Dermis blood vessel endothelial cell (primary cell): Measurements from ENCODE around the gene EXOSC7. TPM values are rescaled to one million over a fixed set of nuclear protein-coding genes. Genes with fewer than 3 reads are reported as not detected.
"Not testable (repeated sequence)": the region's sequence is repeated elsewhere in the genome, so short reads cannot be mapped to it uniquely, and the experiment has no call there.

Source experiments
- DNase-seq: peaks from one replicate; pipeline ENCODE4 v3.0.0; 2010
- total RNA-seq: library from RNA; depleted of rRNA; stranded (reverse); fragments of >200 nt; gene quantifications from 2 replicates; pipeline ENCODE4 v1.2.3, GENCODE V29; 2014

The EXOSC7 gene
- total RNA-seq, 1 donor from 2014 or later, result 50.4 TPM

GRCh38 chr3:45026038-45026437 is 50.0 kb downstream of the EXOSC7 start, which contains the start of gene CLEC3B:
Gene CLEC3B, plus strand, starts transcription at chr3:45026303. Its CDS starts 60 bp downstream, at chr3:45026363.
- DNase-seq, result peak; percentile 78

- peak; percentile 33 for DNase-seq
Measured at GRCh38 chr3:45026957-45027356, 50.9 kb downstream of the EXOSC7 start.

- DNase-seq, result no peak
Measured at GRCh38 chr3:45027441-45027840, 51.4 kb downstream of the EXOSC7 start.

- DNase-seq, result no peak
Measured at GRCh38 chr3:45029216-45029615, 53.2 kb downstream of the EXOSC7 start.

- no peak for DNase-seq
Measured at GRCh38 chr3:45029661-45030060, 53.6 kb downstream of the EXOSC7 start.

GRCh38 chr3:45031531-45031930 is 55.5 kb downstream of the EXOSC7 start:
- no peak for DNase-seq

GRCh38 chr3:45032113-45032512 is 56.1 kb downstream of the EXOSC7 start:
- DNase-seq, result no peak

- DNase-seq, result no peak
Measured at GRCh38 chr3:45033791-45034190, 57.7 kb downstream of the EXOSC7 start.

GRCh38 chr3:45034612-45035252 is 58.7 kb downstream of the EXOSC7 start:
- DNase-seq, result no peak

- no peak for DNase-seq
Measured at GRCh38 chr3:45035441-45036301, 59.6 kb downstream of the EXOSC7 start.

- peak; percentile 97 for DNase-seq
Measured at GRCh38 chr3:45037720-45038455, 61.8 kb downstream of the EXOSC7 start.

GRCh38 chr3:45041666-45042065 is 65.6 kb downstream of the EXOSC7 start:
- DNase-seq, result no peak

GRCh38 chr3:45042162-45042561 is 66.1 kb downstream of the EXOSC7 start:
- no peak for DNase-seq

- peak; percentile 55 for DNase-seq
Measured at GRCh38 chr3:45043728-45044299, 67.8 kb downstream of the EXOSC7 start.

GRCh38 chr3:45048244-45048643 is 72.2 kb downstream of the EXOSC7 start:
- no peak for DNase-seq

GRCh38 chr3:45049807-45050206 is 73.8 kb downstream of the EXOSC7 start:
- DNase-seq, result no peak

GRCh38 chr3:45051685-45052084 is 75.6 kb downstream of the EXOSC7 start:
- no peak for DNase-seq

- DNase-seq, result not testable (repeated sequence)
Measured at GRCh38 chr3:45053805-45054195, 77.8 kb downstream of the EXOSC7 start.

- no peak for DNase-seq
Measured at GRCh38 chr3:45054196-45054857, 78.3 kb downstream of the EXOSC7 start.

GRCh38 chr3:45055032-45055410 is 79.0 kb downstream of the EXOSC7 start:
- peak; percentile 21 for DNase-seq

GRCh38 chr3:45055411-45056143 is 79.5 kb downstream of the EXOSC7 start:
- DNase-seq, result peak; percentile 38
